SK-N-SH (cell line): Measurements from ENCODE around the gene CDH16.

ENCODE experiments used
- CTCF ChIP-seq: fragments of 200-600 bp; sonication (generic); IDR thresholded peaks from 2 replicates; pipeline ENCODE4 v1.6.1; 2017; ENCODE audit warnings: antibody characterized with exemption, mild to moderate bottlenecking, moderate library complexity
- EP300 ChIP-seq, 2 experiments: IDR thresholded peaks; 2 replicates each; pipeline versions ENCODE4 v1.4.0 to v1.6.1; 2012; ENCODE audit warnings: borderline replicate concordance in 1 of 2, low read depth in 1 of 2, low read length in 1 of 2
- EZH2phosphoT487 ChIP-seq: fragments of 200-600 bp; sonication (generic); IDR thresholded peaks from 2 replicates; pipeline ENCODE4 v1.6.1; 2017; ENCODE audit warnings: low read depth, mixed run types, mild to moderate bottlenecking, antibody characterized with exemption, moderate library complexity, borderline replicate concordance
- JUND ChIP-seq: IDR thresholded peaks from 2 replicates; pipeline ENCODE4 v1.4.0; 2012
- POLR2AphosphoS5 ChIP-seq: IDR thresholded peaks from 2 replicates; pipeline ENCODE4 v1.6.1; 2012; ENCODE audit warnings: low read depth, low read length

- TF ChIP-seq EP300 (IDR thresholded peaks at IDR 0.05; ENCODE audit: borderline replicate concordance in 1 of 2, low read depth in 1 of 2, low read length in 1 of 2), result no peak
- TF ChIP-seq CTCF, result no peak
- TF ChIP-seq EZH2phosphoT487, result no peak
- no peak for TF ChIP-seq POLR2AphosphoS5
- no peak for TF ChIP-seq JUND
Measured at GRCh38 chr16:66940236-66940635, 21.6 kb upstream of the CDH16 start.
